ENCODE results near the gene OR9A4.

DNA sequence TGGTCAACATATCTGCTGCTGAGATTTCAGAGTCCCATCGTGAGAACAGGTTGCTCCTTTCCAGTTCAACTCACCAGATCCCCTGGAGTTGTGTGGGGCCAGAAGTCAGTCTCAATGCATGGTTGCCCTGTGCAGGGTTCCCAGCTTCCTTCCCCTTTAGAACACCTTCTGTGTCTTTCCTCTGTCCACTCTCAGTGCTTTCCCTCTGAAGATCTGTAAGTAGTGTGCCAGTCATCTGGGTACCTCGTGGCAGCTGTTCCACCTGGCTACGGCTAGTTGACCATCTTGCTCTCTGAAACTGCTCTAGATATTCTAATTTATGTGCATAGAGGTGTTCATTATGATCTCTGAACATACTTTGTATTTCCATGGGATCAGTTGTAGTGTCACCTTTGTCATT, 38.8 kb upstream of the OR9A4 start:
- TF ChIP-seq, protein P1, sequence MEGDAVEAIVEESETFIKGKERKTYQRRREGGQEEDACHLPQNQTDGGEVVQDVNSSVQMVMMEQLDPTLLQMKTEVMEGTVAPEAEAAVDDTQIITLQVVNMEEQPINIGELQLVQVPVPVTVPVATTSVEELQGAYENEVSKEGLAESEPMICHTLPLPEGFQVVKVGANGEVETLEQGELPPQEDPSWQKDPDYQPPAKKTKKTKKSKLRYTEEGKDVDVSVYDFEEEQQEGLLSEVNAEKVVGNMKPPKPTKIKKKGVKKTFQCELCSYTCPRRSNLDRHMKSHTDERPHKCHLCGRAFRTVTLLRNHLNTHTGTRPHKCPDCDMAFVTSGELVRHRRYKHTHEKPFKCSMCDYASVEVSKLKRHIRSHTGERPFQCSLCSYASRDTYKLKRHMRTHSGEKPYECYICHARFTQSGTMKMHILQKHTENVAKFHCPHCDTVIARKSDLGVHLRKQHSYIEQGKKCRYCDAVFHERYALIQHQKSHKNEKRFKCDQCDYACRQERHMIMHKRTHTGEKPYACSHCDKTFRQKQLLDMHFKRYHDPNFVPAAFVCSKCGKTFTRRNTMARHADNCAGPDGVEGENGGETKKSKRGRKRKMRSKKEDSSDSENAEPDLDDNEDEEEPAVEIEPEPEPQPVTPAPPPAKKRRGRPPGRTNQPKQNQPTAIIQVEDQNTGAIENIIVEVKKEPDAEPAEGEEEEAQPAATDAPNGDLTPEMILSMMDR (IDR thresholded peaks at IDR 0.05): no peak
- no peak for TF ChIP-seq POLR2A (IDR thresholded peaks at IDR 0.05)

All from uterus (tissue), 2 donors.